AG08396 (cell line): ENCODE measurements around the gene NIPSNAP2.
"Not testable (repeated sequence)": the region's sequence is repeated elsewhere in the genome, so short reads cannot be mapped to it uniquely, and the experiment has no call there.

Experiments used
- DNase-seq: peaks from one replicate; pipeline ENCODE4 v3.0.0; 2012; ENCODE audit warnings: low spot score, mixed read lengths

Gene NIPSNAP2

DNA sequence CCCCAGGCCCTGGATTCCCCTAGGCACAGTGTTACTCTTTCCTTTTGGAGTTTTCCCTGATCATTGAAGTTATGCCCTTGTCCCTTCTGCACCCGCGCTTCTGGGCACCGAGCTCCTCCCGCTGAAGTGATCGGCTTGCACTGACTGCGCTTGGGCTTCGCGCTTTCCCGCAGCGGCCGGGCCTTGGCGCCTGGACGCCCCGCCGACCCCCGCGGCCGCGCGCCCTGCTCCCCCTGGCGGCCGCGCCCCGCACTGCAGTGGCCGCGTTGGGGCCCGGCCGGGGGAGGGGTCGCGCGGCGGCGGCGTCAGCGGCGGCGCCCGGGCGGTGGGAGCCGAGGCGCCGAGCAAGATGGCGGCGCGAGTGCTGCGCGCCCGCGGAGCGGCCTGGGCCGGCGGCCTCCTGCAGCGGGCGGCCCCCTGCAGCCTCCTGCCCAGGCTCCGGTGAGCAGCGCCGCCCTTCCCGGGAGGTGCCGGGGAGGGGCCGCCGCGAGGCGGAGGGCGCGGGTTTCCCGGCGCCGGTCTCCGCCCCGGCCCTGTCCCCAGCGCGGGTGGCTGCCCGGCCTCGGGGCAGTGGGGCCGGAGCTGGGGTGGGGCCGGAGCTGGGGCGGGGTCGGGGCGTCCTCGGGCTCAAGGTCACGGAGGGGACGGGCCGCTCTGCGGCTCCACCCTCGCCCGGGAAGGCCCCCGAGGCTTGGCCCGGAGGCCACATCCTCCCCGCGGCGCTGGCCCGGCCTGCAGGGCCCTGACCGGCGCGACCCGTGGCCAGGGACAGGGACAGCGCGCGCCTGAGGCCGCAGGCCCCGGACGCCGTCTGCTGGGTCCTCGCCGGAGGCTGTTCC, at the start of gene NIPSNAP2:
Gene NIPSNAP2, plus strand, starts transcription at position 325 of the 839 bp plus-strand sequence. Its CDS starts 25 bp downstream, at position 350.
- peak; percentile 95 for DNase-seq

- DNase-seq, result no peak
Measured at GRCh38 chr7:55917771-55918170, 46.6 kb upstream of the NIPSNAP2 start.

GRCh38 chr7:55928006-55928767, 36.2 kb upstream of the NIPSNAP2 start:
- no peak for DNase-seq

DNA sequence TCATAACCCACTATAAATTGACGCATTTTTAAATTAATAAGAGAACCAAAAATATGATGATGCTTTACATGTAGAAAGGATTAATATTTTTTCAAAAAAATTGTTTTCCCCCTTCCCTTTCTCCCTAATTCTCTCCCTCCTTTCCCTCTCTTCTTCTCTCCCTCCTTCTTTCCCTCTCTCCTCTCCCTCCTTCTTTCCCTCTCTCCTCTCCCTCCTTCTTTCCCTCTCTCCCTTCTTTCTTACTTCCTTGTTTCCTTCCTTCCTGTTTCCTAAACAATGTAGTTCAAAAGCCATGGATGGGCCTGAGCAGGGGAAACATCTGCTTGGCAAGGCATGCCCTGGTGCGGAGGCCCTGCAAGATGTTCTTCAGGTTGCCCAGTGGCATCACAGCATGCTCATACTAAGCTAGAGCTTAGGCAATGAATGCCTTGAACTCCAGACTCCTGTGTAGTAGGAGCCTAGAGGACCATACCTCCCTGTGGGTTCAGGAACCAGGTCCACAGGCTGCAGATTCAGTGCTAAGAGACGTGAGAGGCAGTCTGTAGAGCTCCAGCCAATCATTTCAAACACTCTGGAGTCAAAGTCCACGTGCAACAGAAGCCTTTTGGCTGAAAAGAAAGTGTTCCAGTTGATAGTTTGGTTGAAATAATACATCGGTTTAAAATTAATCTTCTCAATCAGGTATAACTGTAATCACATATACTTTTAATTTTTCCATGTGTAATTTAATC, 32.8 kb upstream of the NIPSNAP2 start:
- DNase-seq, result no peak

- DNase-seq, result no peak
Measured at GRCh38 chr7:55939514-55940123, 24.8 kb upstream of the NIPSNAP2 start.

GRCh38 chr7:55946545-55946944, 17.8 kb upstream of the NIPSNAP2 start:
- no peak for DNase-seq

GRCh38 chr7:55951637-55952351, 12.6 kb upstream of the NIPSNAP2 start, which contains the start of gene MRPS17:
TSS of gene MRPS17 (plus strand) at chr7:55951877. CDS start at chr7:55953196, 1,319 bp downstream.
- peak; percentile 97 for DNase-seq

GRCh38 chr7:55952352-55952671, 12.1 kb upstream of the NIPSNAP2 start:
- not testable (repeated sequence) for DNase-seq

DNA sequence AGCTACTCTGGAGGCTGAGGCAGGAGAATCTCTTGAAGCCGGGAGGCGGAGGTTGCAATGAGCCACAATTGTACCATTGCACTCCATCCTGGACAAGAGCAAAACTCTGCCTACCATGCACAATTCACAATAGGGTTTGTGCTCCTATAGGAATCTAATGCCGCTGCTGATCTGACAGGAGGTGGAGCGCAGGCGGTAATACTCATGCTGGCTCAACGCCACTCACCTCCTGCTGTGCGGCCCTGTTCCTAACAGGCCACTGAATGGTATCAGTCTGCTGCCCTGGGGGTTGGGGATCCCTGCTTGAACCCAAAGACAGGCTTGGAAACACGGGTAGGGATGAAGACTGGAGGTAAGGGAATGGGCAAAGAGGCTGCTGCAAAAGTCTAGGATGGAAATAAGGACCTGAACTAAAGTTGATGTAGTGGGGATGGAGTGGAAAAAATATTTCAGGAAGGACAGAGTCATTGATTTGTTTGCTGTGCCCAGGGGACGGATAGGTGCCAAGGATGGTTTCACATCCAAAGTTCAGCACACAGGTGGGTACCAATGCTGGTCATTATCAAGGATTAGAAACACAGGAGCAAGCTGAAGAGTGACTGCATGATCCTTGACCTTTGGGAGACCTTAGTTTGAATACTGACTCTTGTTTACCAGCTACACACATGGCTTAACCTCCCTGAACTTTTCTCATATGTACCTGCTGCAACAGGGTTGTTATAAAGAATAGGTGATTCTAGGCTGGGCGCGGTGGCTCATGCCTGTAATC, 10.5 kb upstream of the NIPSNAP2 start:
- DNase-seq, result no peak

- DNase-seq, result no peak
Measured at GRCh38 chr7:55957190-55957589, 7.2 kb upstream of the NIPSNAP2 start.

DNA sequence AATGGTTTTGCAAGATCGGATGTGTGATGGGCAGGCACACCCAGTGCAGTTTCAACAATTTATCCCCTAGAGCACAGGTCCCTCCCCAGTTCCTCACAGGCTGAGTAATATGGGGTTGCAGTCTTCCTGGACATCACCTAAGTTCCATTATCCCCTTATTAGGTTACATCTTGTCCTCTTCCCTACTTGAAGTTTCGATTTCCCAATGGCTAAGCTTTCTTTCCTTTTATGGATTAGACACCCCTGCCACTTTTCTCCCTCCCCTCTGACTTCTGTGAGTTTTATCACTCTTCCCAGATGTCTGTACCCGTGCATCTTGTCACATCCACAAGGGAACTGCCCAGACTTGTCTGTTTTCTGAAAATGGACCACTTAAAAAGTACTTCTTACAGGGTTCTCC, 2.4 kb upstream of the NIPSNAP2 start:
- no peak for DNase-seq

- no peak for DNase-seq
Measured at GRCh38 chr7:55963584-55964168, 709 bp upstream of the NIPSNAP2 start.

- no peak for DNase-seq
Measured at GRCh38 chr7:55965100-55965470, 700 bp downstream of the NIPSNAP2 start.

DNA sequence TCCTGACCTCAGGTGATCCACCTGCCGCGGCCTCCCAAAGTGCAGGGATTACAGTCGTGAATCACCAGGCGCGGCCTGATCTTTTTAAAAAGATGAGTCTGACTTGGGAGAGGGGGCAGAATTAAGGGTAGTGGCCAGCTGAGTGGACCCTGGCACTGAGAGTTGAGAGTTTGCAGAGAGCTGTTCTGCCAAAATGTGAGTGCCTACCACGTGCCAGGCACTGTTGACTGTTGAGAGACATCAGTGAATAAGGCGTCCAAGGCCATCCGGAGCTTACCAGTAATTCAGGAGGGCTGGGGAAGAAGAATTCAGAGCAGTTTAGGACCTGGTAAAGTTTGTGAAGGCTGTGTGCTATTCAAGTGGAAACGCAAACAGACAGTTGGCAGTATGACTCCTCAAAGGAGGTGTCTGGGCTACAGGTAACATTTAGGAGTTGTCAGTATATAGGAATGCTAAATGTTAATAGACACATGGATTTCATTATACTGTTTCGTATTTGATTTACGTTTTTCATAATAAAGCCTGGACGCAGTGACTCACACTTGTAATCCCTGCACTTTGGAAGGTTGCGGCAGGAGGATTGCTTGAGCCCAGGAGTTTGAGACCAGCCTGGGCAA, 1.5 kb downstream of the NIPSNAP2 start:
- DNase-seq, result no peak

- DNase-seq, result no peak
Measured at GRCh38 chr7:55966851-55967250, 2.5 kb downstream of the NIPSNAP2 start.

DNA sequence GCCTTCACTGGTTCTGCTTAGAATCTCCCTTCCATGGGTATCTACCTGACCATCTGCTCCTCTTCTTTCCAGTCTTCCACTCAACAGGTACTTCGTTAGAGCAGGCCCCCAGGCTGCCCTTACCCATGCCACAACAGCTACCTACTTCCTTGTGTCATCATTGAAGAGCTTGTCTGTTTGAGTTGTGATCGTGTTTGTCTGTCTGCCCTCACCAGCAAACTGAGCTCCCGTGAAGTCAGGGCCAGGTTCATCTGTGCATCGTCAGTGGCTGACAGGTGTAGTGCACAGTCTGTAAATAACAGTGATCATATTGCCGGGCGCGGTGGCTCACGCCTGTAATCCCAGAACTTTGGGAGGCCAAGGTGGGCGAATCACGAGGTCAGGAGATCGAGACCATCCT, 5.0 kb downstream of the NIPSNAP2 start:
- DNase-seq, result no peak

DNA sequence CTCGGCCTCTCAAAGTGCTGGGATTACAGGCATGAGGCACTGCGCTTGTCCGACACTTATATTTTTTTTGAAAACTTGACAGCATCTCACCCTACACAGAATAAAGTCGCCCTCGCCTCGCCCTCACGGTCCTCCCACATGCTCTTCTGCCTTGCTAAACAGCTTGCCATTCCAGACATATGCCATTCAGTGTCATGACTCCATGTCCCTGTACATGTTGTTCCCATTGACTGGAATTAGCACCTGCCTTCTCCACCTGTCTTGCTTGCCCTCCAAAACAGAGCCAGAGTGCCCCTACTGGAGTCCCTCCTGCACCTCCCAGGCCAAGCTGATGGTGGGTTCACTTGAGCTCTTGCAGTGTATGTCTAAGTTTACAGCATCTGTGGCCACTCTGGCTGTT, 6.2 kb downstream of the NIPSNAP2 start:
- no peak for DNase-seq

- no peak for DNase-seq
Measured at GRCh38 chr7:55970978-55971377, 6.6 kb downstream of the NIPSNAP2 start.

DNA sequence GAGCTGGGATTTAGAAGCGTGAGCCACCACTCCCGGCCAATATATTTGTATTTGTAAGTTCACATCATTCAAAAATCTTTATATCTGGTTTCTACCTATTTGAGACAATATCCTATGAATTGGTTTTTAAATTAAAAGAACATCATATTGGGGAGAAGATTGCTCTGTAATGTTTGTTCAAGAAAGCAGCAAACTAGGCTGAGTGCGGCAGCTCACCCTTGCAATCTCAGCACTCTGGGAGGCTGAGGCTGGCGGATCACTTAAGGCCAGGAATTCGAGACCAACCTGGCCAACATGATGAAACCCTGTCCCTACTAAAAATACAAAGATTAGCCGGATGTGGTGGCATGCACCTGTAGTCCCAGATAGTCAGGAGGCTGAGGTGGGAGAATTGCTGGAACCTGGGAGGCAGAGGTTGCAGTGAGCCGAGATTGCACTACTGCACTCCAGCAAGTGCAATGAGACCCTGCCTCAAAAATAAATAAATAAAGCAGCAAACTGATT, 9.4 kb downstream of the NIPSNAP2 start:
- no peak for DNase-seq
